ENCODE measurements around the gene HSD11B2. TPM values are rescaled to one million over a fixed set of nuclear protein-coding genes. Genes with fewer than 3 reads are reported as not detected.

The HSD11B2 gene
- total and polyA plus RNA-seq, 2 donors (not counting 1 experiment from before 2014, with no cell fraction given): 0.15 TPM; not detected in 1

GRCh38 chr16:67433131-67433719 is 2.3 kb downstream of the HSD11B2 start:
- Histone ChIP-seq H3K4me2 (ENCODE audit: extremely low read depth, insufficient read depth, low read length) (no peak overlapping the region), H3K27me3 (ENCODE audit: control insufficient read depth, insufficient read depth, low read length) (peaks cover 23% of the 10 kb centered on the region), H3K36me3 (ENCODE audit: control insufficient read depth, insufficient read depth, low read length) (peaks cover 5% of the 10 kb centered on the region), H3K9ac (ENCODE audit: insufficient read depth, low read length) (no peak overlapping the region), H3K9me3 (ENCODE audit: control insufficient read depth, insufficient read depth, low read depth, low read length) (no peaks in the 10 kb centered on the region), H2AFZ (ENCODE audit: low read length) (no peak overlapping the region), H4K20me1 (ENCODE audit: control insufficient read depth, extremely low read depth, insufficient read depth, low read length) (no peaks in the 10 kb centered on the region), H3K4me3 (replicated peaks in 1 of 4; ENCODE audit: control extremely low read depth in 1 of 4, insufficient read depth in 1 of 4, low read depth in 3 of 4, low read length in 4 of 4) (no peak overlapping the region), H3K4me1 (ENCODE audit: control insufficient read depth, extremely low read depth, insufficient read depth, low read length) (peaks cover 5% of the 10 kb centered on the region), H3K27ac (ENCODE audit: insufficient read depth, low read length) (no peak overlapping the region), H3K79me2 (ENCODE audit: control insufficient read depth, insufficient read depth, low read length) (no peaks in the 10 kb centered on the region)
- DNase-seq (ENCODE audit: low read depth in 2 of 2): no peak
- TF ChIP-seq EZH2 (IDR thresholded peaks at IDR 0.05; ENCODE audit: low read length, missing control alignments): no peak

GRCh38 chr16:67435758-67436164 is 4.8 kb downstream of the HSD11B2 start:
- Histone ChIP-seq H3K36me3 (ENCODE audit: control insufficient read depth, insufficient read depth, low read length) (peaks cover 8% of the 10 kb centered on the region), H3K4me3 (replicated peaks in 1 of 4; ENCODE audit: control extremely low read depth in 1 of 4, insufficient read depth in 1 of 4, low read depth in 3 of 4, low read length in 4 of 4) (no peak overlapping the region), H3K4me1 (ENCODE audit: control insufficient read depth, extremely low read depth, insufficient read depth, low read length) (peaks cover 5% of the 10 kb centered on the region), H3K27me3 (ENCODE audit: control insufficient read depth, insufficient read depth, low read length) (no peaks in the 10 kb centered on the region), H3K9ac (ENCODE audit: insufficient read depth, low read length) (no peak overlapping the region), H3K79me2 (ENCODE audit: control insufficient read depth, insufficient read depth, low read length) (no peaks in the 10 kb centered on the region), H3K4me2 (ENCODE audit: extremely low read depth, insufficient read depth, low read length) (no peak overlapping the region), H3K9me3 (ENCODE audit: control insufficient read depth, insufficient read depth, low read depth, low read length) (no peaks in the 10 kb centered on the region), H3K27ac (ENCODE audit: insufficient read depth, low read length) (no peak overlapping the region), H2AFZ (ENCODE audit: low read length) (no peak overlapping the region), H4K20me1 (ENCODE audit: control insufficient read depth, extremely low read depth, insufficient read depth, low read length) (no peaks in the 10 kb centered on the region)
- no peak for DNase-seq (ENCODE audit: low read depth in 2 of 2)
- TF ChIP-seq EZH2 (IDR thresholded peaks at IDR 0.05; ENCODE audit: low read length, missing control alignments): no peak
- no peak for TF ChIP-seq CTCF (conservative IDR thresholded peaks at IDR 0.05 in 1 of 2, IDR thresholded peaks at IDR 0.05 in 1 of 2; ENCODE audit: low read depth in 1 of 2, low read length in 2 of 2)

GRCh38 chr16:67436640-67437193 is 5.8 kb downstream of the HSD11B2 start:
- H3K79me2 ChIP-seq (ENCODE audit: control insufficient read depth, insufficient read depth, low read length): no peaks in the 10 kb centered on the region
- H3K9me3 ChIP-seq (ENCODE audit: control insufficient read depth, insufficient read depth, low read depth, low read length): no peaks in the 10 kb centered on the region
- H3K4me3 ChIP-seq (replicated peaks in 1 of 4; ENCODE audit: control extremely low read depth in 1 of 4, insufficient read depth in 1 of 4, low read depth in 3 of 4, low read length in 4 of 4): no peak overlapping the region
- H3K4me2 ChIP-seq (ENCODE audit: extremely low read depth, insufficient read depth, low read length): no peak overlapping the region
- H3K4me1 ChIP-seq (ENCODE audit: control insufficient read depth, extremely low read depth, insufficient read depth, low read length): peaks cover under 1% of the 10 kb centered on the region
- TF ChIP-seq EZH2 (IDR thresholded peaks at IDR 0.05; ENCODE audit: low read length, missing control alignments) (no peak), CTCF (conservative IDR thresholded peaks at IDR 0.05 in 1 of 2, IDR thresholded peaks at IDR 0.05 in 1 of 2; ENCODE audit: low read depth in 1 of 2, low read length in 2 of 2) (no peak)
- H4K20me1 ChIP-seq (ENCODE audit: control insufficient read depth, extremely low read depth, insufficient read depth, low read length): no peaks in the 10 kb centered on the region
- no peak for DNase-seq (ENCODE audit: low read depth in 2 of 2)
- H3K9ac ChIP-seq (ENCODE audit: insufficient read depth, low read length): no peak overlapping the region
- H2AFZ ChIP-seq (ENCODE audit: low read length): no peak overlapping the region
- H3K27ac ChIP-seq (ENCODE audit: insufficient read depth, low read length): no peak overlapping the region
- H3K36me3 ChIP-seq (ENCODE audit: control insufficient read depth, insufficient read depth, low read length): peaks cover 8% of the 10 kb centered on the region
- no peaks in the 10 kb centered on the region for H3K27me3 ChIP-seq (ENCODE audit: control insufficient read depth, insufficient read depth, low read length)

Measured in fibroblast of lung (primary cell).